HG03575 (cell line): ENCODE data around the gene ZNF518A.

Source experiments
- ATAC-seq: cut with Tn5 transposase; IDR thresholded peaks from one replicate; pipeline ENCODE4 v1.9.1; 2021; ENCODE audit not compliant: unreplicated experiment, insufficient number of reproducible peaks, low FRiP score; ENCODE audit errors: extremely low read depth

Gene ZNF518A, protein sequence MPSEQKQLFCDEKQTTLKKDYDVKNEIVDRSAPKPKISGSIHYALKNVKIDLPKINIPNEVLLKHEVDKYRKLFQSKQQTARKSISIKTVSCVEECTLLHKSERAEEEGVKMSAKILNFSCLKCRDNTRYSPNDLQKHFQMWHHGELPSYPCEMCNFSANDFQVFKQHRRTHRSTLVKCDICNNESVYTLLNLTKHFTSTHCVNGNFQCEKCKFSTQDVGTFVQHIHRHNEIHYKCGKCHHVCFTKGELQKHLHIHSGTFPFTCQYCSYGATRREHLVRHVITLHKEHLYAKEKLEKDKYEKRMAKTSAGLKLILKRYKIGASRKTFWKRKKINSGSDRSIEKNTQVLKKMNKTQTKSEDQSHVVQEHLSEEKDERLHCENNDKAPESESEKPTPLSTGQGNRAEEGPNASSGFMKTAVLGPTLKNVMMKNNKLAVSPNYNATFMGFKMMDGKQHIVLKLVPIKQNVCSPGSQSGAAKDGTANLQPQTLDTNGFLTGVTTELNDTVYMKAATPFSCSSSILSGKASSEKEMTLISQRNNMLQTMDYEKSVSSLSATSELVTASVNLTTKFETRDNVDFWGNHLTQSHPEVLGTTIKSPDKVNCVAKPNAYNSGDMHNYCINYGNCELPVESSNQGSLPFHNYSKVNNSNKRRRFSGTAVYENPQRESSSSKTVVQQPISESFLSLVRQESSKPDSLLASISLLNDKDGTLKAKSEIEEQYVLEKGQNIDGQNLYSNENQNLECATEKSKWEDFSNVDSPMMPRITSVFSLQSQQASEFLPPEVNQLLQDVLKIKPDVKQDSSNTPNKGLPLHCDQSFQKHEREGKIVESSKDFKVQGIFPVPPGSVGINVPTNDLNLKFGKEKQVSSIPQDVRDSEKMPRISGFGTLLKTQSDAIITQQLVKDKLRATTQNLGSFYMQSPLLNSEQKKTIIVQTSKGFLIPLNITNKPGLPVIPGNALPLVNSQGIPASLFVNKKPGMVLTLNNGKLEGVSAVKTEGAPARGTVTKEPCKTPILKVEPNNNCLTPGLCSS (N-terminal part only)

GRCh38 chr10:96129387-96130325 lies at the start of gene ZNF518A:
Gene ZNF518A, plus strand, starts transcription at chr10:96130297. Its CDS starts 26,026 bp downstream, at chr10:96156323.
- ATAC-seq, result no peak

- no peak for ATAC-seq
These were observed 47.9 kb upstream of the ZNF518A start for GRCh38 chr10:96082153-96082552.

- ATAC-seq, result no peak
These were observed 47.3 kb upstream of the ZNF518A start for GRCh38 chr10:96082748-96083147.

GRCh38 chr10:96089116-96089515 lies 41.0 kb upstream of the ZNF518A start:
- no peak for ATAC-seq

DNA sequence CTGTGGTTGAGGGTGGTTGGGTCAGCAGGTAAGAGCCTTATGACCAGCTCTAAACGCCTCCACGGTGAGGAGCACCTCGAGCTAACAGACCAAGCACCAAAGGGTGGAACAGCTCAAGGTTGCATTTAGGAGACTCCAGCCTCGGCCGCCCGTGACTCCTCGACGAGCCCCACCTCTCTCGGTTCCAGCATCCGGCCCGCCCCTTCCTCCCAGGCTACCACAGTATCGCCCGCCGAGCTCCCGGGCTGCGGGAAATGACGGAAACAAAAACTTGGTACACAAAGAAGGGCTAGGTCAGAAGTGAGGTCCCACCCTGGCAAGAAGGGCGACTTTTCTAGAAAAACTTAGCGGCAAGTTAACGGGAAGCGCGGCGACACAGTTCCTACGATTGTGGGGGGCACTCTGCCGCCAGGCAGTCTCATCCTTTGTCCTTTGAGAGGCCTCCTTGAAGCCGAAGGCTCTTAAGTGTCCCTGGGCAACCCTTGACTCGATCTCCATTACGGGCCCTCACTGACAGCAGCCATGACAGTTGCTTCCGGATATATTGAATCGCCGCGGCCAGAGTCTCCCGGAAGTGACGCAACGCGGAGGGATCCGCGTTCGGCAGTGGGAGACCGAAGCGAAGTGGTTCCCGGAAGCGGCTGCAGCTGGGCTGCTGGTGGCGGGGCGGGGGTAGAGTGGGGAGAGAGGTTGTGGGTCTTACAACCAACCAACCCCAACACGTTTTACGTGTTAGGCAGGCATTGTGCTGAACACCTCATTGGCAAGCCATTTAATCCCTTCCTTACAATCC lies 40.2 kb upstream of the ZNF518A start:
- no peak for ATAC-seq

DNA sequence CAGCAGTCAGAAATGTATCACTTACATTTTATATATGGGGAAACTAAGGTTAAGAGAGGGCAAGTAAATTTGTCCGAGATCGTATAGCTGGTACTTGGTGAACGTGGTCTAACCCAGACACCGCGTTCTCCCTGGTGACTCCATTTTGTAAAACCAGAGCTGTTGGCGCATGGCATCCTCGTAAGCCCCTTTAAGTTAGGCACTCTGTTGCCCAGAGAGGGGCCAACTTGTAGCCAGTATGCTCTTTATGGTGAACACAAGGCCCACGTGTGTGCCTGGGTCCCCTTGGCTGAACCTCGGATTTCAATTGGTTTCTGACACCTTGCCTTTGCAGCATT lies 39.7 kb upstream of the ZNF518A start:
- ATAC-seq, result no peak

DNA sequence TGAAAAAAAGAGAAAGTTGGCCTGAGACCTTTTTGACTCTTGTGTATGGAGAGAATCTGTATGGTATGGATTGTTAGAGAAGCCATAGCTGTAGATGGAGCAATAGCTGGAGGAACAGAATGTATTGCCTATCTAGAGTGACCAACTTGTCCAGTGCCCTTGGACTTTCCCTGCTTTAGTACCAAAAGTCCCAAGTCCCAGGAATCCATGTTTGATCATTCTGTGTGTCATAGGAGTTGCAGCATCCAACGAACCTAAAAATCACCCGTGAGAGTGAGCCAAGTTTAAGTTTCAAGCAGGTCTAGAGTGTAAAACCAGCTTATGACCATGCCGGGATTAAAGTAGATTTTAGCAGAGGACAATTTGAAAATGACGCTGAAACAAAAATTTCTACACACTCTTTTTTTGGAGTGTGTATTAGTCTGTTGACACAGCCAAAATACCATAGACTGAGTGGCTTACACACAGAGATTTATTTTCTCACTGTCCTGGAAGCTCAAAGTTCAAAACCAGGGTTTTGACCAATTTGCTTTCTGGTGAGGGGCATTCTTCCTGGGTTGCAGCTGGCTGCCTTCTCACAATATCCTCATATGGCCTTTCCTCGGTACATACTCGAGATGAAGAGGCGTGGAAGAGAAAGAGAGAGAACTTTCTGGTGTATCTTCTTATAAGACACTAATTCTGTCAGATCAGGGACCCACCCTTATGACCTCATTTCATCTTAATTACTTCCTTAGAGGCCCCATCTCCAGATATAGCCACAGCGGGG lies 36.9 kb upstream of the ZNF518A start:
- ATAC-seq, result no peak

GRCh38 chr10:96093948-96094347 lies 36.1 kb upstream of the ZNF518A start:
- ATAC-seq, result no peak

DNA sequence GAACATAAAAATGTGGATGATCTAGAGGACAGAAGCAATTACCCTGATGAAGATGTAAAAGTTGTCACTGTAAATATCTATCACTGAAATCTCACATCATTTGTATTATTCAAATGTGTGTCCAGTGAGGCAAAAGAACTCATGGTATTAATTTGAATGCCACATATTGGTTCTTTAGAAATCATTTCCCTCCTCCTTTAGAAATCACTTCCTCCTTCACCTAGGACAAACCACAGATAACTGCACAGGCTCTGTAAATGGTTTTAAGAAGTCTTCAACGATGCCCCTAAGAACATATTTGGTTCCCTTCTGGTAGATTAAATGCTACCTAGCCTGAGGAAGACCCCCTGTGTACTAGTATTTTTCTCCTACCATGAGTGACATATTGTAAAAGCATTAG lies 33.1 kb upstream of the ZNF518A start:
- no peak for ATAC-seq

GRCh38 chr10:96097865-96098264 lies 32.2 kb upstream of the ZNF518A start:
- no peak for ATAC-seq

GRCh38 chr10:96107623-96108038 lies 22.5 kb upstream of the ZNF518A start:
- ATAC-seq, result no peak

GRCh38 chr10:96112531-96112930 lies 17.6 kb upstream of the ZNF518A start:
- ATAC-seq, result no peak

GRCh38 chr10:96118604-96119450 lies 11.3 kb upstream of the ZNF518A start:
- no peak for ATAC-seq

- ATAC-seq, result no peak
These were observed 7.3 kb upstream of the ZNF518A start for GRCh38 chr10:96122824-96123223.

- no peak for ATAC-seq
These were observed 5.6 kb upstream of the ZNF518A start for GRCh38 chr10:96124230-96125141.

DNA sequence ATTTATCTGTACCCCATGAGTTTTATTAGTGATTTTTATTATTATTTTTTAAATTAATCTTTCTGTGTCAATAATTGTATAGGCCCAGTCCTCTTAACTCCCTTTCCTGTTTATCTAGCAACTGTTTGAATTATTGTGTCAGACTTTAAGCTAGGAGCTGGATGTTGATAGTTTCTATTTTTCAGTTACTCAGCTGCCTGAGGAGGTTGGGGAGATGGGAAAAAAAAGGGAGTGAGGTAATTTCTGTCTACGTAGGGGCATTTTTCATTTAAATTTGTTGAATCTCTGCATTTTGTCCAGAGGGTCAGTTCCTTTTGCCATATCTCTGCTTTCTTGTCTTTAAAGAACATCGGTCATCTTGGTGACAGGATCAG lies 5.0 kb upstream of the ZNF518A start:
- ATAC-seq, result no peak
